ENCODE results near the gene TMC2.

DNA sequence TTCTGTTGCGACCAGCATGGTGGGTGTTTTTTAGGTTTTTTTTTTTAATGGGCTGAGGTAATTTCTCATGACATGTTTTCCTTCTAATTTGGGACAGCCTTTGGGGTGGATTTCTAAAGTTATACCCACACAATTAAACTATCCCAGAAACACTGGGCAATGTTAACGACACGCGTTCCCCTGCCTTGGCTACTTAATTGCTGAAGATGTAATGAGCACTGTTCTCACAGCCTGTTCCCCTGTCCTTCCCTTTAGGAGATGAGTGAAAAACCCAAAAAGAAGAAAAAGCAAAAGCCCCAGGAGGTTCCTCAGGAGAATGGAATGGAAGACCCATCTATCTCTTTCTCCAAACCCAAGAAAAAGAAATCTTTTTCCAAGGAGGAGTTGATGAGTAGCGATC, 121.3 kb downstream of the TMC2 start:
- TF ChIP-seq HDAC2 (IDR thresholded peaks at IDR 0.05) (no peak), MYC (IDR thresholded peaks at IDR 0.05; ENCODE audit: borderline replicate concordance, low read length) (no peak), CTCF (IDR thresholded peaks at IDR 0.05) (no peak), RFX5 (IDR thresholded peaks at IDR 0.05) (no peak), POLR2A (IDR thresholded peaks at IDR 0.05; ENCODE audit: low read length) (no peak)
